HepG2 (cell line): ENCODE data around the gene SOAT2. TPM values are rescaled to one million over a fixed set of nuclear protein-coding genes. Genes with fewer than 3 reads are reported as not detected.
A peak's percentile ranks its signal among the peaks of the same experiment; 100 is the strongest.

ENCODE experiments used
- CREB3 ChIP-seq: sonication (generic); formaldehyde crosslinking; IDR thresholded peaks from 2 replicates; pipeline ENCODE4 v1.5.0; 2020; ENCODE audit warnings: missing genetic modification reagents
- FOXC1 ChIP-seq: sonication (generic); formaldehyde crosslinking; IDR thresholded peaks from 2 replicates; pipeline ENCODE4 v1.8.0; 2022; ENCODE audit warnings: mild to moderate bottlenecking, missing genetic modification reagents, borderline replicate concordance
- GABPB1 ChIP-seq: IDR thresholded peaks from 2 replicates; pipeline ENCODE4 v1.6.1; 2016; ENCODE audit warnings: mild to moderate bottlenecking, missing genetic modification reagents, moderate library complexity, missing compliant biosample characterization
- KLF9 ChIP-seq: IDR thresholded peaks from 2 replicates; pipeline ENCODE4 v1.6.1; 2016; ENCODE audit warnings: low read depth
- LCORL ChIP-seq, 2 experiments: fragments of 450-650 bp in 1 of 2; sonication (generic) in 1 of 2; formaldehyde crosslinking in 1 of 2; IDR thresholded peaks; 2 replicates each; pipeline versions ENCODE4 v1.5.0 to v1.6.1; 2017 to 2020; ENCODE audit warnings: antibody characterized with exemption in 1 of 2, missing genetic modification reagents in 1 of 2
- MBD4 ChIP-seq: IDR thresholded peaks from 2 replicates; pipeline ENCODE4 v1.6.1; 2012; ENCODE audit warnings: low read length, inconsistent platforms, borderline replicate concordance
- MLX ChIP-seq: IDR thresholded peaks from 2 replicates; pipeline ENCODE4 v1.6.1; 2016
- NCOA1 ChIP-seq: sonication (generic); formaldehyde crosslinking; IDR thresholded peaks from 2 replicates; pipeline ENCODE4 v1.9.0; 2021; ENCODE audit warnings: missing genetic modification reagents
- RAD51 ChIP-seq: fragments of 450-650 bp; IDR thresholded peaks from 2 replicates; pipeline ENCODE4 v1.6.1; 2016; ENCODE audit warnings: borderline replicate concordance
- SP140L ChIP-seq: sonication (generic); formaldehyde crosslinking; IDR thresholded peaks from 2 replicates; pipeline ENCODE4 v1.4.0; 2020; ENCODE audit warnings: missing genetic modification reagents, borderline replicate concordance
- THAP8 ChIP-seq: sonication (generic); formaldehyde crosslinking; IDR thresholded peaks from 2 replicates; pipeline ENCODE4 v1.5.1; 2020; ENCODE audit warnings: missing genetic modification reagents, mild to moderate bottlenecking, borderline replicate concordance
- THAP9 ChIP-seq: sonication (generic); formaldehyde crosslinking; IDR thresholded peaks from 2 replicates; pipeline ENCODE4; 2020; ENCODE audit warnings: missing genetic modification reagents, mild to moderate bottlenecking, borderline replicate concordance
- XRCC5 ChIP-seq: fragments of 200-400 bp; formaldehyde crosslinking; optimal IDR thresholded peaks from 2 replicates; pipeline ENCODE3; 2017; ENCODE audit warnings: mild to moderate bottlenecking, low read length
- ZNF34 ChIP-seq: sonication (generic); formaldehyde crosslinking; IDR thresholded peaks from 2 replicates; pipeline ENCODE4 v1.4.0; 2020; ENCODE audit warnings: mild to moderate bottlenecking, missing genetic modification reagents, borderline replicate concordance
- ZNF629 ChIP-seq: sonication (generic); formaldehyde crosslinking; conservative IDR thresholded peaks from 2 replicates; pipeline ENCODE4 v1.5.0; 2020; ENCODE audit warnings: missing genetic modification reagents
- ZNF740 ChIP-seq: sonication (generic); formaldehyde crosslinking; IDR thresholded peaks from 2 replicates; pipeline ENCODE4 v1.4.0; 2020; ENCODE audit warnings: missing genetic modification reagents
- polyA plus RNA-seq, 8 experiments: library from polyadenylated mRNA; depleted of rRNA in 3 of 8; stranded (reverse) in 7 of 8; unstranded in 1 of 8; fragments of >200 nt; fragmentation: Illumina TruSeq in 4 of 8; extraction: Trizol in 4 of 8; gene quantifications; 2 replicates each; pipeline versions ENCODE4 v1.2.1 to v1.2.3, GENCODE V29; 2011 to 2016; ENCODE audit warnings: low read depth in 4 of 8, missing spikeins in 1 of 8, mixed read lengths in 1 of 8; ENCODE audit not compliant: insufficient read depth in 1 of 8
- total RNA-seq, 5 experiments: library from RNA; depleted of rRNA; stranded (reverse); fragments of >200 nt; fragmentation: Illumina TruSeq; extraction: Trizol; gene quantifications; 2 replicates each; pipeline ENCODE4 v1.2.3, GENCODE V29; 2016; ENCODE audit warnings: low read depth in 1 of 5
- TF ChIP-seq, protein P1 (sequence below): IDR thresholded peaks from 2 replicates; pipeline ENCODE4 v1.6.1; 2012; ENCODE audit warnings: low read length, improper control_type of control experiment
- TF ChIP-seq, protein P2 (sequence below): sonication (generic); formaldehyde crosslinking; IDR thresholded peaks from 2 replicates; pipeline ENCODE4 v1.4.0; 2020; ENCODE audit warnings: low read depth, mild to moderate bottlenecking, missing genetic modification reagents

SOAT2 gene
- total and polyA plus RNA-seq, 2 of the 13 experiments (the other 11 are each of a cell fraction or from before 2014, with no cell fraction given) = 14.9 to 108 TPM

- no peak for TF ChIP-seq THAP8 (CRISPR knock-in tag)
- no peak for TF ChIP-seq CREB3
- TF ChIP-seq SP140L (CRISPR knock-in tag) = no peak
- TF ChIP-seq MLX (CRISPR knock-in tag) = peak; percentile 22; the same call in 1 of the 2 replicates
- no peak for TF ChIP-seq ZNF34 (CRISPR knock-in tag)
- TF ChIP-seq GABPB1 (CRISPR knock-in tag) = no peak; the same call in 1 of the 2 replicates
- peak; percentile 83 for TF ChIP-seq XRCC5
- TF ChIP-seq KLF9 (CRISPR knock-in tag) = no peak
- no peak for TF ChIP-seq MBD4
- TF ChIP-seq, protein P1, sequence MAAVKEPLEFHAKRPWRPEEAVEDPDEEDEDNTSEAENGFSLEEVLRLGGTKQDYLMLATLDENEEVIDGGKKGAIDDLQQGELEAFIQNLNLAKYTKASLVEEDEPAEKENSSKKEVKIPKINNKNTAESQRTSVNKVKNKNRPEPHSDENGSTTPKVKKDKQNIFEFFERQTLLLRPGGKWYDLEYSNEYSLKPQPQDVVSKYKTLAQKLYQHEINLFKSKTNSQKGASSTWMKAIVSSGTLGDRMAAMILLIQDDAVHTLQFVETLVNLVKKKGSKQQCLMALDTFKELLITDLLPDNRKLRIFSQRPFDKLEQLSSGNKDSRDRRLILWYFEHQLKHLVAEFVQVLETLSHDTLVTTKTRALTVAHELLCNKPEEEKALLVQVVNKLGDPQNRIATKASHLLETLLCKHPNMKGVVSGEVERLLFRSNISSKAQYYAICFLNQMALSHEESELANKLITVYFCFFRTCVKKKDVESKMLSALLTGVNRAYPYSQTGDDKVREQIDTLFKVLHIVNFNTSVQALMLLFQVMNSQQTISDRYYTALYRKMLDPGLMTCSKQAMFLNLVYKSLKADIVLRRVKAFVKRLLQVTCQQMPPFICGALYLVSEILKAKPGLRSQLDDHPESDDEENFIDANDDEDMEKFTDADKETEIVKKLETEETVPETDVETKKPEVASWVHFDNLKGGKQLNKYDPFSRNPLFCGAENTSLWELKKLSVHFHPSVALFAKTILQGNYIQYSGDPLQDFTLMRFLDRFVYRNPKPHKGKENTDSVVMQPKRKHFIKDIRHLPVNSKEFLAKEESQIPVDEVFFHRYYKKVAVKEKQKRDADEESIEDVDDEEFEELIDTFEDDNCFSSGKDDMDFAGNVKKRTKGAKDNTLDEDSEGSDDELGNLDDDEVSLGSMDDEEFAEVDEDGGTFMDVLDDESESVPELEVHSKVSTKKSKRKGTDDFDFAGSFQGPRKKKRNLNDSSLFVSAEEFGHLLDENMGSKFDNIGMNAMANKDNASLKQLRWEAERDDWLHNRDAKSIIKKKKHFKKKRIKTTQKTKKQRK = no peak
- no peak for TF ChIP-seq LCORL (IDR thresholded peaks at IDR 0.05)
- peak; percentile 77 for TF ChIP-seq LCORL (CRISPR knock-in tag; IDR thresholded peaks at IDR 0.05)
- no peak for TF ChIP-seq NCOA1 (CRISPR knock-in tag)
- TF ChIP-seq FOXC1 (CRISPR knock-in tag) = no peak
- no peak for TF ChIP-seq RAD51
- no peak for TF ChIP-seq ZNF629 (CRISPR knock-in tag)
- peak; percentile 37; the same call in 1 of the 2 replicates for TF ChIP-seq THAP9 (CRISPR knock-in tag)
- TF ChIP-seq, protein P2, sequence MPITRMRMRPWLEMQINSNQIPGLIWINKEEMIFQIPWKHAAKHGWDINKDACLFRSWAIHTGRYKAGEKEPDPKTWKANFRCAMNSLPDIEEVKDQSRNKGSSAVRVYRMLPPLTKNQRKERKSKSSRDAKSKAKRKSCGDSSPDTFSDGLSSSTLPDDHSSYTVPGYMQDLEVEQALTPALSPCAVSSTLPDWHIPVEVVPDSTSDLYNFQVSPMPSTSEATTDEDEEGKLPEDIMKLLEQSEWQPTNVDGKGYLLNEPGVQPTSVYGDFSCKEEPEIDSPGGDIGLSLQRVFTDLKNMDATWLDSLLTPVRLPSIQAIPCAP (CRISPR knock-in tag) = no peak
- TF ChIP-seq ZNF740 (CRISPR knock-in tag) = no peak
Measured at GRCh38 chr12:53061404-53062010, 41.8 kb upstream of the SOAT2 start (continued).
